Bronchial epithelial cell (primary cell): ENCODE data around the gene SRD5A1. TPM values are rescaled to one million over a fixed set of nuclear protein-coding genes. Genes with fewer than 3 reads are reported as not detected.
A peak's percentile ranks its signal among the peaks of the same experiment; 100 is the strongest.
"Not testable (repeated sequence)": the region's sequence is repeated elsewhere in the genome, so short reads cannot be mapped to it uniquely, and the experiment has no call there.

Experiments
- DNase-seq: peaks from one replicate; pipeline ENCODE4 v3.0.0-alpha.2; 2010; ENCODE audit warnings: low read depth
- FAIRE-seq: peaks from 2 replicates; lab custom pipeline; 2011; peaks lifted over from hg19 to GRCh38; lab: Jason Lieb, UNC
- H3K27me3 ChIP-seq: 2 replicates; pipeline ENCODE4 v1.5.1; 2011; ENCODE audit warnings: low read length; ENCODE audit not compliant: control insufficient read depth, insufficient read depth
- H3K36me3 ChIP-seq: 2 replicates; pipeline ENCODE4 v1.5.1; 2011; ENCODE audit warnings: low read length; ENCODE audit not compliant: control insufficient read depth, insufficient read depth
- H3K4me3 ChIP-seq: 2 replicates; pipeline ENCODE4 v1.5.1; 2011; ENCODE audit warnings: mild to moderate bottlenecking, low read depth, low read length, control low read depth
- CTCF ChIP-seq: IDR thresholded peaks from 2 replicates; pipeline ENCODE4 v1.5.1; 2011; ENCODE audit warnings: mild to moderate bottlenecking, moderate library complexity, low read length, control low read depth, inconsistent platforms; ENCODE audit not compliant: insufficient read depth, severe bottlenecking
- total RNA-seq: library from RNA; depleted of rRNA; stranded (reverse); fragments of >200 nt; gene quantifications from 2 replicates; pipeline ENCODE4 v1.2.1, GENCODE V29; 2014

SRD5A1 gene
- total RNA-seq, 1 donor from 2014 or later, result 24.0 TPM

GRCh38 chr5:6636293-6636692, 3.1 kb downstream of the SRD5A1 start:
- DNase-seq, result peak; percentile 90
- no peak for FAIRE-seq
- Histone ChIP-seq H3K36me3 (peaks cover 3% of the 10 kb centered on the region), H3K4me3 (no peak overlapping the region), H3K27me3 (no peaks in the 10 kb centered on the region)
- TF ChIP-seq CTCF, result peak; percentile 37

- no peak for DNase-seq
- no peak for TF ChIP-seq CTCF
- H3K4me3 ChIP-seq, result no peak overlapping the region
- no peak for FAIRE-seq
- H3K36me3 ChIP-seq, result peaks cover 4% of the 10 kb centered on the region
- no peaks in the 10 kb centered on the region for H3K27me3 ChIP-seq
These were observed 3.8 kb downstream of the SRD5A1 start for GRCh38 chr5:6637022-6637421.

- no peak for TF ChIP-seq CTCF
- H3K4me3 ChIP-seq, result no peak overlapping the region
- DNase-seq (no peak), FAIRE-seq (no peak)
- H3K27me3 ChIP-seq, result no peaks in the 10 kb centered on the region
- H3K36me3 ChIP-seq, result peaks cover 4% of the 10 kb centered on the region
These were observed 4.3 kb downstream of the SRD5A1 start for GRCh38 chr5:6637590-6637989.

GRCh38 chr5:6638236-6638635, 5.0 kb downstream of the SRD5A1 start:
- Histone ChIP-seq H3K4me3 (no peak overlapping the region), H3K27me3 (no peaks in the 10 kb centered on the region), H3K36me3 (peaks cover 4% of the 10 kb centered on the region)
- FAIRE-seq (peak; percentile 40), DNase-seq (peak; percentile 97)
- no peak for TF ChIP-seq CTCF

- Histone ChIP-seq H3K4me3 (no peak overlapping the region), H3K27me3 (no peaks in the 10 kb centered on the region), H3K36me3 (peaks cover 9% of the 10 kb centered on the region)
- FAIRE-seq, result no peak
- DNase-seq, result no peak
- TF ChIP-seq CTCF, result no peak
These were observed 9.4 kb downstream of the SRD5A1 start for GRCh38 chr5:6642655-6643054.

GRCh38 chr5:6644794-6645241, 11.6 kb downstream of the SRD5A1 start:
- no peak for DNase-seq
- no peaks in the 10 kb centered on the region for H3K27me3 ChIP-seq
- FAIRE-seq, result no peak
- H3K4me3 ChIP-seq, result no peak overlapping the region
- peaks cover 12% of the 10 kb centered on the region for H3K36me3 ChIP-seq
- TF ChIP-seq CTCF, result no peak

- not testable (repeated sequence) for H3K4me3 ChIP-seq, DNase-seq, H3K27me3 ChIP-seq, FAIRE-seq
- peaks cover 12% of the 10 kb centered on the region for H3K36me3 ChIP-seq
These were observed 12.5 kb downstream of the SRD5A1 start for GRCh38 chr5:6645571-6646362.
